ENCODE measurements around the gene GNB1L. TPM values are rescaled to one million over a fixed set of nuclear protein-coding genes. Genes with fewer than 3 reads are reported as not detected.
A peak's percentile ranks its signal among the peaks of the same experiment; 100 is the strongest.

The GNB1L gene
- total and polyA plus RNA-seq, 9 of the 15 experiments (the other 6 are each of a cell fraction or from before 2014, with no cell fraction given): 0.56 to 50.5 (median 10.2) TPM

GRCh38 chr22:19757140-19757984 is 97.3 kb downstream of the GNB1L start (continued):
- TF ChIP-seq SRSF1 (IDR thresholded peaks at IDR 0.05; ENCODE audit: low read depth, low read length): no peak
- TF ChIP-seq MNT (conservative IDR thresholded peaks at IDR 0.05): no peak
- TF ChIP-seq ASH1L (IDR thresholded peaks at IDR 0.05; ENCODE audit: borderline replicate concordance, low read depth, partially characterized antibody): no peak
- no peak for TF ChIP-seq FOXP4 (CRISPR knock-in tag; IDR thresholded peaks at IDR 0.05; ENCODE audit: borderline replicate concordance)
- no peak for TF ChIP-seq ZNF76 (CRISPR knock-in tag; IDR thresholded peaks at IDR 0.05; ENCODE audit: borderline replicate concordance)
- no peak for TF ChIP-seq ZNF639 (CRISPR knock-in tag; conservative IDR thresholded peaks at IDR 0.05 in 1 of 2, IDR thresholded peaks at IDR 0.05 in 1 of 2)
- TF ChIP-seq STAG1 (CRISPR knock-in tag; IDR thresholded peaks at IDR 0.05; ENCODE audit: borderline replicate concordance): no peak
- no peak for TF ChIP-seq RNF2 (IDR thresholded peaks at IDR 0.05)
- TF ChIP-seq TGIF2 (CRISPR knock-in tag; IDR thresholded peaks at IDR 0.05): no peak
- TF ChIP-seq JUND (IDR thresholded peaks at IDR 0.05; ENCODE audit: borderline replicate concordance, low read depth, low read length): peak; percentile 4; the same call in 1 of the 2 replicates
- TF ChIP-seq JUND (tag; IDR thresholded peaks at IDR 0.05; ENCODE audit: borderline replicate concordance, low read depth, low read length): no peak
- no peak for TF ChIP-seq MBD1 (CRISPR knock-in tag; IDR thresholded peaks at IDR 0.05)
- no peak for TF ChIP-seq ETS2 (tag; IDR thresholded peaks at IDR 0.05; ENCODE audit: borderline replicate concordance, poor library complexity, severe bottlenecking)
- TF ChIP-seq PRMT5 (CRISPR knock-in tag; IDR thresholded peaks at IDR 0.05): peak; percentile 38; the same call in 1 of the 2 replicates
- TF ChIP-seq SMARCC2 (IDR thresholded peaks at IDR 0.05; ENCODE audit: low read depth): no peak
- TF ChIP-seq ID3 (CRISPR knock-in tag; IDR thresholded peaks at IDR 0.05): no peak
- TF ChIP-seq ID3 (tag; IDR thresholded peaks at IDR 0.05): peak; percentile 36; the same call in 1 of the 2 replicates
